Hepatocyte (in vitro differentiated cells): ENCODE data around the gene CCRL2. TPM values are rescaled to one million over a fixed set of nuclear protein-coding genes. Genes with fewer than 3 reads are reported as not detected.
"Not testable (repeated sequence)": the region's sequence is repeated elsewhere in the genome, so short reads cannot be mapped to it uniquely, and the experiment has no call there.

Experiments used
- DNase-seq: peaks from one replicate; pipeline ENCODE4 v3.0.0-alpha.2; 2016; ENCODE audit warnings: low spot score
- H2AFZ ChIP-seq: fragments of 200-600 bp; sonication (generic); 2 replicates; pipeline ENCODE4 v1.6.0; 2016; ENCODE audit warnings: antibody characterized with exemption, mild to moderate bottlenecking
- H3K27ac ChIP-seq: fragments of 200-600 bp; sonication (generic); 2 replicates; pipeline ENCODE4 v1.5.1; 2016; ENCODE audit warnings: mild to moderate bottlenecking
- H3K27me3 ChIP-seq: fragments of 200-600 bp; sonication (generic); 2 replicates; pipeline ENCODE4 v1.6.1; 2016
- H3K36me3 ChIP-seq: fragments of 200-600 bp; sonication (generic); replicated peaks from 2 replicates; pipeline ENCODE4 v1.5.1; 2016; ENCODE audit warnings: low read depth; ENCODE audit not compliant: insufficient read depth
- H3K4me1 ChIP-seq: fragments of 200-600 bp; sonication (generic); 2 replicates; pipeline ENCODE4 v1.5.1; 2016; ENCODE audit warnings: mild to moderate bottlenecking, moderate library complexity; ENCODE audit not compliant: insufficient read depth
- H3K4me2 ChIP-seq: fragments of 200-600 bp; sonication (generic); 2 replicates; pipeline ENCODE4 v1.6.0; 2016
- H3K4me3 ChIP-seq: fragments of 200-600 bp; sonication (generic); 2 replicates; pipeline ENCODE4 v1.5.1; 2016; ENCODE audit warnings: mild to moderate bottlenecking
- H3K79me2 ChIP-seq: fragments of 200-600 bp; sonication (generic); 2 replicates; pipeline ENCODE4 v1.6.0; 2017; ENCODE audit warnings: mild to moderate bottlenecking
- H3K9me2 ChIP-seq: fragments of 200-600 bp; sonication (generic); replicated peaks from 2 replicates; pipeline ENCODE4 v1.6.0; 2017; ENCODE audit warnings: mild to moderate bottlenecking; ENCODE audit not compliant: insufficient read depth
- H3K9me3 ChIP-seq: fragments of 200-600 bp; sonication (generic); 2 replicates; pipeline ENCODE4 v1.5.1; 2016; ENCODE audit warnings: low read depth, mild to moderate bottlenecking
- H4K20me1 ChIP-seq: fragments of 200-600 bp; sonication (generic); 2 replicates; pipeline ENCODE4 v1.6.0; 2016; ENCODE audit warnings: mild to moderate bottlenecking; ENCODE audit not compliant: insufficient read depth, poor library complexity, severe bottlenecking
- CTCF ChIP-seq: fragments of 200-600 bp; sonication (generic); IDR thresholded peaks from 2 replicates; pipeline ENCODE4 v1.5.1; 2016; ENCODE audit warnings: antibody characterized with exemption, mild to moderate bottlenecking; ENCODE audit not compliant: poor library complexity
- EZH2 ChIP-seq: fragments of 200-600 bp; sonication (generic); IDR thresholded peaks from 2 replicates; pipeline ENCODE4 v1.6.1; 2016; ENCODE audit warnings: antibody characterized with exemption, mild to moderate bottlenecking, borderline replicate concordance
- EZH2phosphoT487 ChIP-seq: fragments of 200-600 bp; sonication (generic); IDR thresholded peaks from one replicate; pipeline ENCODE4 v1.6.1; 2018; ENCODE audit warnings: antibody characterized with exemption, mild to moderate bottlenecking, low read depth, moderate library complexity; ENCODE audit not compliant: unreplicated experiment, severe bottlenecking
- WGBS: methylation state at CpG from one replicate; pipeline ENCODE4 v1.1.6; 2016; ENCODE audit warnings: low lambda C conversion rate; ENCODE audit errors: missing lambda C conversion rate; 5-methylcytosine and 5-hydroxymethylcytosine counted together
- polyA plus RNA-seq: library from polyadenylated mRNA; unstranded; fragments of >200 nt; fragmentation: Nextera tagmentation; extraction: Ambion mirVana; gene quantifications from 2 replicates; pipeline ENCODE4 v1.2.1, GENCODE V29; 2016
- total RNA-seq: library from RNA; depleted of rRNA; stranded (reverse); fragments of >200 nt; gene quantifications from 2 replicates; pipeline ENCODE4 v1.2.3, GENCODE V29; 2014

CCRL2 gene
- total and polyA plus RNA-seq, 2 experiments from 2014 or later = 1.5 to 4.0 TPM

- no peak for TF ChIP-seq CTCF
- TF ChIP-seq EZH2 = no peak
- TF ChIP-seq EZH2phosphoT487 = no peak
- H2AFZ ChIP-seq = no peak overlapping the region
- peaks cover 18% of the 10 kb centered on the region for H3K27me3 ChIP-seq
- H3K4me2 ChIP-seq = no peak overlapping the region
- H3K4me3 ChIP-seq = no peak overlapping the region
- WGBS = 86% methylated on average over 2 of the region's 2 CpGs
- no peaks in the 10 kb centered on the region for H3K36me3 ChIP-seq
- no peak overlapping the region for H3K27ac ChIP-seq
- no peaks in the 10 kb centered on the region for H3K79me2 ChIP-seq
- peaks cover 11% of the 10 kb centered on the region for H3K4me1 ChIP-seq
- H3K9me3 ChIP-seq = no peaks in the 10 kb centered on the region
- DNase-seq = no peak
- H4K20me1 ChIP-seq = no peaks in the 10 kb centered on the region
- no peaks in the 10 kb centered on the region for H3K9me2 ChIP-seq
Measured at GRCh38 chr3:46401579-46401978, 5.5 kb upstream of the CCRL2 start.

GRCh38 chr3:46402902-46403301, 4.2 kb upstream of the CCRL2 start:
- peaks cover 13% of the 10 kb centered on the region for H3K27me3 ChIP-seq
- H3K27ac ChIP-seq, H2AFZ ChIP-seq, H3K4me2 ChIP-seq, H3K9me2 ChIP-seq, H3K36me3 ChIP-seq, DNase-seq, H4K20me1 ChIP-seq, H3K9me3 ChIP-seq, H3K4me3 ChIP-seq, H3K79me2 ChIP-seq: not testable (repeated sequence)
- 91% methylated on average over 4 of the region's 4 CpGs for WGBS
- peaks cover 14% of the 10 kb centered on the region for H3K4me1 ChIP-seq

- H3K79me2 ChIP-seq = no peaks in the 10 kb centered on the region
- peak overlapping the region; percentile 61 for H3K4me2 ChIP-seq
- H3K27ac ChIP-seq = peak overlapping the region; percentile 93
- H3K9me2 ChIP-seq = no peaks in the 10 kb centered on the region
- no peaks in the 10 kb centered on the region for H3K36me3 ChIP-seq
- H3K9me3 ChIP-seq = no peaks in the 10 kb centered on the region
- 51% methylated on average over 10 of the region's 11 CpGs for WGBS
- H3K4me1 ChIP-seq = peaks cover 14% of the 10 kb centered on the region
- no peak overlapping the region for H3K4me3 ChIP-seq
- TF ChIP-seq CTCF (no peak), EZH2phosphoT487 (no peak), EZH2 (no peak)
- DNase-seq = peak; percentile 71
- H3K27me3 ChIP-seq = peaks cover 5% of the 10 kb centered on the region
- H4K20me1 ChIP-seq = no peaks in the 10 kb centered on the region
- no peak overlapping the region for H2AFZ ChIP-seq
Measured at GRCh38 chr3:46405301-46406019, 1.6 kb upstream of the CCRL2 start.

GRCh38 chr3:46406443-46406787, 644 bp upstream of the CCRL2 start:
- WGBS = 94% methylated on average over 4 of the region's 4 CpGs
- no peak for DNase-seq
- H3K79me2 ChIP-seq = no peaks in the 10 kb centered on the region
- peaks cover 14% of the 10 kb centered on the region for H3K4me1 ChIP-seq
- peaks cover 5% of the 10 kb centered on the region for H3K27me3 ChIP-seq
- H3K9me3 ChIP-seq = no peaks in the 10 kb centered on the region
- H3K9me2 ChIP-seq = no peaks in the 10 kb centered on the region
- H3K27ac ChIP-seq = peak overlapping the region; percentile 93
- H3K36me3 ChIP-seq = no peaks in the 10 kb centered on the region
- H4K20me1 ChIP-seq = no peaks in the 10 kb centered on the region
- TF ChIP-seq EZH2 = no peak
- no peak overlapping the region for H3K4me3 ChIP-seq
- no peak overlapping the region for H2AFZ ChIP-seq
- H3K4me2 ChIP-seq = no peak overlapping the region
